Adrenal gland (tissue), 12 donors: ENCODE measurements around the gene KCNMA1. TPM values are rescaled to one million over a fixed set of nuclear protein-coding genes. Genes with fewer than 3 reads are reported as not detected.

Experiments
- DNase-seq, 7 donors: peaks; one replicate each; pipeline ENCODE4 v3.0.0-alpha.2; 2019 to 2020
- H3K27ac ChIP-seq, 5 donors: fragments of 200-600 bp; sonication (generic) in 4 of 5; 1 replicate in 3 of 5; 2 replicates in 2 of 5; pipeline versions ENCODE4 v1.5.1 to v1.8.0; 2016 to 2020; ENCODE audit warnings: mild to moderate bottlenecking in 1 of 5
- H3K27me3 ChIP-seq: fragments of 200-600 bp; 2 replicates; pipeline ENCODE4 v1.8.0; 2021
- H3K36me3 ChIP-seq, 2 donors: fragments of 200-600 bp; replicated peaks in 1 of 2; 1 replicate in 1 of 2; 2 replicates in 1 of 2; pipeline versions ENCODE4 v1.5.1 to v1.8.0; 2018 to 2022
- H3K4me1 ChIP-seq, 2 donors: fragments of 200-600 bp; replicated peaks in 1 of 2; 1 replicate in 1 of 2; 2 replicates in 1 of 2; pipeline versions ENCODE4 v1.5.1 to v1.8.0; 2018 to 2021
- H3K4me3 ChIP-seq, 4 donors: fragments of 200-600 bp; sonication (generic) in 3 of 4; one replicate each; pipeline ENCODE4 v1.5.1; 2016 to 2018
- H3K9me3 ChIP-seq, 3 donors: fragments of 200-600 bp; sonication (generic) in 1 of 3; replicated peaks in 1 of 3; 1 replicate in 2 of 3; 2 replicates in 1 of 3; pipeline versions ENCODE4 v1.5.1 to v1.8.0; 2016 to 2021
- POLR2A ChIP-seq, 2 donors: fragments of 450-650 bp; IDR thresholded peaks; one replicate each; pipeline ENCODE4 v1.6.1; 2017; ENCODE audit warnings: antibody characterized with exemption in 2 of 2, mild to moderate bottlenecking in 2 of 2, moderate library complexity in 1 of 2
- WGBS, 4 donors: extraction: QIAGEN DNeasy Blood & Tissue Kit in 2 of 4; methylation state at CpG; one replicate each; pipeline versions ENCODE4 v1.1.5 to v1.1.7; 2013 to 2017; 5-methylcytosine and 5-hydroxymethylcytosine counted together
- intact Hi-C, 2 donors: fragments of 100-400 bp; cut with DNase I; formaldehyde crosslinking; loops; one replicate each; pipeline versions ENCODE4 v1.14.1 to v1.15.0; 2022 to 2023
- polyA plus RNA-seq, 3 donors: library from polyadenylated mRNA; stranded (reverse); fragments of 200-250 nt in 2 of 3; fragments of 350-450 nt in 1 of 3; fragmentation: Illumina TruSeq in 1 of 3; extraction: RNeasy Lipid Tissue Mini Kit (QIAGEN cat#74804) in 1 of 3; gene quantifications; one replicate each; pipeline ENCODE4 v1.2.3, GENCODE V29; 2013 to 2014
- total RNA-seq, 9 donors: library from RNA; depleted of rRNA in 4 of 9; stranded (reverse); fragments of >200 nt in 4 of 9; fragments of 120-200 nt in 1 of 9; fragmentation: NEBNext Ultra II Directional in 1 of 9; extraction: Animal tissue kit (Norgen Biotek cat#: 25700) in 1 of 9; gene quantifications; one replicate each; pipeline versions ENCODE4 v1.1.0 to v1.2.4, GENCODE V29; 2013 to 2023
- TF ChIP-seq, protein P1 (sequence below), 6 experiments: fragments of 450-650 bp in 4 of 6; fragments of 200-600 bp in 2 of 6; sonication (generic) in 1 of 6; IDR thresholded peaks; 1 replicate in 5 of 6; 2 replicates in 1 of 6; pipeline versions ENCODE4 v1.5.1 to v1.8.0; 2016 to 2021; ENCODE audit warnings: antibody characterized with exemption in 6 of 6, mild to moderate bottlenecking in 2 of 6, moderate library complexity in 1 of 6
- donor health status: healthy with polysubstance abuse.
- donor health status: Bipolar disorder and iron deficiency.
- donor health status: DM: yes; HTN: yes; CAD: no.
- donor health status: DM: no; HTN: no; CAD: no.
- donor health status: DM: no; HTN: no; CAD: no.
- donor health status: DM: yes; HTN: yes; CAD: no.

Gene KCNMA1
- total and polyA plus RNA-seq, 12 donors, result 6.4 to 37.7 (median 13.4) TPM

DNA sequence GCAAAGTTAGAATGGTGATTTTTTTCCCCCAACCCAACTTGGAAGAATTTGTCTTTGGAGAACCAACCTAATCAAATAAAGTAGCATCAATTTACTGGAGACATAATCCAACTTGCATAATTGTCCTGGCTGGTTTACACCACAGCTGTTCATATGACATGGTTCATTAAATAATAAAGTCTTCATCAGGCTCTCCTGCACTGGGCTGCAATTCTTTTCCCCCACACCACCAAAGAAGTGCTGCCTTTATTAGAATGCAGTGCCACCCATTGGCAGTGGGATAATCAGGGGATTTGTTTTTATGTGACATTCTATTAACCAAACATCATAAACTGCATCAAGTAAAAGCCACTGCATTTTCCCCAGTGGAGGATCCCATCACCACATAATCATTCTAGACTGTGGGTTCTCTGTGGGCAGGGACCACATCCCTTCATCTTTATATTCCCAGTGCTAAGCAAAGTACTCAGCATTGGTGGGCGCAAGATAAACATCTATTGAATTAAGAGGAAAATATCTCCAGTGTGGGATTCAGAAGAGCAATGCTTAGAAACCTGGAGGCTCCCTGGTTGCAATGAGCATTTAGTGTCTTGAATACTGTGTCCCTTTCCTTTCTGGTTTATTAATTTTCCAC lies 322.0 kb downstream of the KCNMA1 start:
- TF ChIP-seq, protein P1, sequence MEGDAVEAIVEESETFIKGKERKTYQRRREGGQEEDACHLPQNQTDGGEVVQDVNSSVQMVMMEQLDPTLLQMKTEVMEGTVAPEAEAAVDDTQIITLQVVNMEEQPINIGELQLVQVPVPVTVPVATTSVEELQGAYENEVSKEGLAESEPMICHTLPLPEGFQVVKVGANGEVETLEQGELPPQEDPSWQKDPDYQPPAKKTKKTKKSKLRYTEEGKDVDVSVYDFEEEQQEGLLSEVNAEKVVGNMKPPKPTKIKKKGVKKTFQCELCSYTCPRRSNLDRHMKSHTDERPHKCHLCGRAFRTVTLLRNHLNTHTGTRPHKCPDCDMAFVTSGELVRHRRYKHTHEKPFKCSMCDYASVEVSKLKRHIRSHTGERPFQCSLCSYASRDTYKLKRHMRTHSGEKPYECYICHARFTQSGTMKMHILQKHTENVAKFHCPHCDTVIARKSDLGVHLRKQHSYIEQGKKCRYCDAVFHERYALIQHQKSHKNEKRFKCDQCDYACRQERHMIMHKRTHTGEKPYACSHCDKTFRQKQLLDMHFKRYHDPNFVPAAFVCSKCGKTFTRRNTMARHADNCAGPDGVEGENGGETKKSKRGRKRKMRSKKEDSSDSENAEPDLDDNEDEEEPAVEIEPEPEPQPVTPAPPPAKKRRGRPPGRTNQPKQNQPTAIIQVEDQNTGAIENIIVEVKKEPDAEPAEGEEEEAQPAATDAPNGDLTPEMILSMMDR (IDR thresholded peaks at IDR 0.05), result no peak
- no peak for TF ChIP-seq POLR2A (IDR thresholded peaks at IDR 0.05)
- WGBS, 4 donors, result 78 to 93% (median 88%) methylated on average over 1 of the region's 1 CpG
- no peaks in the 10 kb centered on the region for H3K9me3 ChIP-seq
- no peak overlapping the region for H3K27ac ChIP-seq
- H3K36me3 ChIP-seq, result no peaks in the 10 kb centered on the region
- H3K27me3 ChIP-seq, result no peaks in the 10 kb centered on the region
- intact Hi-C loops, result no loop called here
- no peak overlapping the region for H3K4me3 ChIP-seq
- DNase-seq, result no peak
- no peaks in the 10 kb centered on the region for H3K4me1 ChIP-seq

DNA sequence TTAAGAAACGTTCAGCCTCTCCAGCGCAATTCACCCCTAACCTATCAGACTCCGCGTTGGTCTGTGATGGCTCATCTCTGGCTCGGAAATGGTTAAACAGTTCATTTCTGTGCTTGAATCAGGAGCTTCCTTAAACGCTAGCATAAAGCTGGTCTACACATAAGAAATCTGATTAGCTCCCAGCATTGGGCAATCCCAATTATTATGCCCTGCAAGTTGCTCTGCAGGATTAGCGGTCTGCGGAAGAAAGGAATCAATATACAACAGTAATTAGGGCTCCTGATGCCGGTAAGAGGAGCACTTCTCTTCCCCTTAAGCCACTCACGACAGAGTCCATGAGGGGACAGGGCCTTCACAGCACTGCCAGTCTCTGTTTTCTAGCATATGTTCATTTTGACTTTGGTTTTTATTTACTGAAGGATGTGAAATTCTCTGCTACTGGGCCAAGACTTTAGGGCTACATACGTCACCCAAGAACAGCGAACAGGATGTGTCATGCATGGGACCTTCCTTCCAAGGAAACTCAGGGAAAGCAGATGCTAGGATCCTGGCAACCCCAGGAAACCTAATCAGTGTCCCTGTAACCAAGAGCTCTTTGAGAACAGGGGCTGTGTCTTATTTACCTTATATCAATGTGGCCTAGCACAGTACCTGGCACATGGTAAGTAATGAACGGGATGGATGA lies 324.4 kb downstream of the KCNMA1 start:
- intact Hi-C loops, result no loop called here
- H3K4me1 ChIP-seq, result no peaks in the 10 kb centered on the region

DNA sequence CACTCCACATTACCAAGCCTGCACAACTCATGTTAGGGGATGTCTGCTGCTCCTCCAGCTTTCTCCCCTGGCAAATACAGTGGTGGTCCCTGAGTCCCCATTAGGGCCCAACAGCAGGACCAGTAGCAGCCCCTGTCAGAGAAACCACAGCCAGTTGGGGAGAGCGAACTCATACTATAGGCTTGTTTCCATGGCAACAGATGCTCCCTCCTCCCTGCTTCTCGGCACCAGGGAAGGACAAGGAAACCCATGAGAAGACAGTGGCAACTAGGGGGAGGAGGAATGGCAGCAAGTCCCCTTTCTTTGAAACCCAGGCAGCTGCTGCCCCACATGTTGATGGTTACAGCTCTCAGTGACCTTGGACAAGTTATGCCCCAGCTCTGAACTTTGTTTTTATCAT lies 326.4 kb downstream of the KCNMA1 start:
- Histone ChIP-seq H3K4me1 (no peaks in the 10 kb centered on the region), H3K27me3 (no peaks in the 10 kb centered on the region), H3K36me3 (no peaks in the 10 kb centered on the region), H3K9me3 (no peaks in the 10 kb centered on the region), H3K27ac (no peak overlapping the region), H3K4me3 (no peak overlapping the region)
- intact Hi-C loops, result no loop called here
- no peak for DNase-seq
- 60 to 88% (median 74%) methylated on average over 1 to 2 of the region's 2 CpGs for WGBS, 4 donors
- TF ChIP-seq POLR2A (IDR thresholded peaks at IDR 0.05), result no peak
- TF ChIP-seq, protein P1 (IDR thresholded peaks at IDR 0.05), result no peak

More for the DNA sequence above, 324.4 kb downstream of the KCNMA1 start:
- H3K27ac ChIP-seq, result no peak overlapping the region
- H3K36me3 ChIP-seq, result no peaks in the 10 kb centered on the region
- H3K9me3 ChIP-seq, result no peaks in the 10 kb centered on the region
- no peak for DNase-seq
- H3K27me3 ChIP-seq, result no peaks in the 10 kb centered on the region
- H3K4me3 ChIP-seq, result no peak overlapping the region
- TF ChIP-seq POLR2A (IDR thresholded peaks at IDR 0.05), result no peak
- TF ChIP-seq, protein P1 (IDR thresholded peaks at IDR 0.05), result no peak
- WGBS, 4 donors, result 80 to 84% (median 84%) methylated on average over 13 of the region's 13 CpGs

DNA sequence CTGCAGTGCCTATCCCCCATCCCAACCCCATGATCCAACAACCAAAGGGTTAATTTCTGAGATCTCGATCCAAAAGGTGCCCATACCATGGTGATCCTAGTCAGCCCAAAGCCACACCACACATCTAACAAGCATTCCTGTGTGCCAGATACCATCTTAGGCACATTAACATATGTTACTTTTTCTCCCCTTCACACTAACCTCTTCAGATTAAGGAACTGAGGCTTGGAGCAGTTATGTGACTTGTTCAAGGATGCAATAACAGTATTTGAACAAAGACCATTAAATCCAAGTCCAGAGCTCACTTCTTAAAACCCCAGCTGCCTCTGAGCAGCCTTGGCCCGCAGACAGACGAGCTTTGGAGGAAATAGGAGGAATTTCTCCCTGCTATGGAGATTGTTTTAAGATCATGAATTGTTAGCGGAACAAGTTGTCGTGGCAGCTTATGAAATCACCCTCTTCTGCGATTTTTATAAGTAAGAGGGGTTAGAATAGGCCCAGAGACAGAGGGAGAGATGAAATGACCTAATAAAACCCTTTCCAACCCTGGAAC lies 327.2 kb downstream of the KCNMA1 start:
- no peak overlapping the region for H3K4me3 ChIP-seq
- H3K9me3 ChIP-seq, result no peaks in the 10 kb centered on the region
- TF ChIP-seq, protein P1 (IDR thresholded peaks at IDR 0.05), result no peak
- no peak for TF ChIP-seq POLR2A (IDR thresholded peaks at IDR 0.05)
- no peak for DNase-seq
- intact Hi-C loops, result no loop called here
- H3K27me3 ChIP-seq, result no peaks in the 10 kb centered on the region
- whole genome bisulfite sequencing, 4 donors, result 58 to 66% (median 62%) methylated on average over 6 of the region's 6 CpGs
- no peak overlapping the region for H3K27ac ChIP-seq
- H3K36me3 ChIP-seq, result no peaks in the 10 kb centered on the region
- no peaks in the 10 kb centered on the region for H3K4me1 ChIP-seq
